ENCODE results near the gene TMEM109. TPM values are rescaled to one million over a fixed set of nuclear protein-coding genes. Genes with fewer than 3 reads are reported as not detected.

TMEM109 gene
- total and polyA plus RNA-seq, 7 donors: 69.2 to 130 (median 72.5) TPM

DNA sequence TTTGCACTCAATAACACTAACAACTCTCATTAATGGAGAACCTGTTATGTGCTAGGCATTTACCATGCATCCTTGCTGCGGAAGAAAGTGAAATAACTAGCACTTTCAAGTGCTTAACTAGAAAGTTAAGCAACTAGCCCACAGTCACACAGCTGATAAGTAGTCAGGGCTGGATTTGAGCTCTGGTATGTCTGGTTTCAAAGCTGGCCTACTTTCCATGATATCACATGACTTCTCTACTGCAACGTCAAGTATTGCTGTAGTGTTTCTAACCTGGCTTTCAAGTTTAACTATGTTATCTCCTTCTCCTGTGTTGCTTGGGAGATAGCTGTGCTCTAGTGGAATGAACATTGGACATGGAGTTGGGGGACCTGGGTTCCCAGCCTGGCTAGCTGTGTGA lies 25.9 kb downstream of the TMEM109 start:
- no peak overlapping the region for H3K27ac ChIP-seq
- no peak for ATAC-seq
- no peak for DNase-seq
- no peak overlapping the region for H3K4me3 ChIP-seq
- TF ChIP-seq CTCF (IDR thresholded peaks at IDR 0.05): no peak
- H3K27me3 ChIP-seq (ENCODE audit: insufficient read depth in 3 of 3, low read length in 2 of 3): no peaks in the 10 kb centered on the region
- H3K36me3 ChIP-seq (ENCODE audit: insufficient read depth in 1 of 2, low read depth in 1 of 2): peaks cover 0 to 9% of the 10 kb centered on the region in 2 donors
- no peaks in the 10 kb centered on the region for H3K4me1 ChIP-seq
- WGBS, 3 donors: 50 to 57% (median 52%) methylated on average over 2 of the region's 2 CpGs
- intact Hi-C loops (cut with DNase I): no loop called here
- no peaks in the 10 kb centered on the region for H3K9me3 ChIP-seq

GRCh38 chr11:60941371-60942119 lies 27.6 kb downstream of the TMEM109 start:
- WGBS, 3 donors: 75 to 81% (median 79%) methylated on average over 6 of the region's 6 CpGs

GRCh38 chr11:60942219-60942618 lies 28.3 kb downstream of the TMEM109 start:
- 74 to 90% (median 84%) methylated on average over 4 of the region's 4 CpGs for WGBS, 3 donors
- no peaks in the 10 kb centered on the region for H3K27me3 ChIP-seq (ENCODE audit: insufficient read depth in 3 of 3, low read length in 2 of 3)
- TF ChIP-seq CTCF (IDR thresholded peaks at IDR 0.05): no peak
- H3K27ac ChIP-seq: no peak overlapping the region
- intact Hi-C loops (cut with DNase I): no loop called here
- H3K4me3 ChIP-seq: no peak overlapping the region
- H3K4me1 ChIP-seq: no peaks in the 10 kb centered on the region
- ATAC-seq: no peak
- no peaks in the 10 kb centered on the region for H3K9me3 ChIP-seq
- no peak for DNase-seq
- H3K36me3 ChIP-seq (ENCODE audit: insufficient read depth in 1 of 2, low read depth in 1 of 2): peaks cover 0 to 9% of the 10 kb centered on the region in 2 donors

More at GRCh38 chr11:60941371-60942119, 27.6 kb downstream of the TMEM109 start:
- intact Hi-C loops (cut with DNase I): no loop called here
- no peak for DNase-seq
- H3K4me1 ChIP-seq: no peaks in the 10 kb centered on the region
- no peaks in the 10 kb centered on the region for H3K27me3 ChIP-seq (ENCODE audit: insufficient read depth in 3 of 3, low read length in 2 of 3)
- H3K27ac ChIP-seq: no peak overlapping the region
- H3K9me3 ChIP-seq: no peaks in the 10 kb centered on the region
- peaks cover 0 to 9% of the 10 kb centered on the region in 2 donors for H3K36me3 ChIP-seq (ENCODE audit: insufficient read depth in 1 of 2, low read depth in 1 of 2)
- no peak overlapping the region for H3K4me3 ChIP-seq
- ATAC-seq: no peak
- TF ChIP-seq CTCF (IDR thresholded peaks at IDR 0.05): no peak

GRCh38 chr11:60942970-60943565 lies 29.1 kb downstream of the TMEM109 start:
- DNase-seq (no peak), ATAC-seq (no peak)
- H3K9me3 ChIP-seq: no peaks in the 10 kb centered on the region
- H3K4me1 ChIP-seq: no peaks in the 10 kb centered on the region
- no peak for TF ChIP-seq CTCF (IDR thresholded peaks at IDR 0.05)
- peaks cover 0 to 9% of the 10 kb centered on the region in 2 donors for H3K36me3 ChIP-seq (ENCODE audit: insufficient read depth in 1 of 2, low read depth in 1 of 2)
- intact Hi-C loops (cut with DNase I): no loop called here
- WGBS, 3 donors: 50 to 58% (median 53%) methylated on average over 9 of the region's 9 CpGs
- H3K27ac ChIP-seq: no peak overlapping the region
- H3K4me3 ChIP-seq: no peak overlapping the region
- H3K27me3 ChIP-seq (ENCODE audit: insufficient read depth in 3 of 3, low read length in 2 of 3): no peaks in the 10 kb centered on the region

Measured in psoas muscle (tissue), 8 donors.